CD8-positive, alpha-beta memory T cell (primary cell): Measurements from ENCODE around the gene SSBP3. TPM values are rescaled to one million over a fixed set of nuclear protein-coding genes. Genes with fewer than 3 reads are reported as not detected.

Experiments
- CTCF ChIA-PET: fragments of 350-600 bp; sonication (Branson Sonifier 250); formaldehyde crosslinking; loops from one replicate; lab custom pipeline; 2021; ENCODE audit warnings: antibody characterized with exemption; lab: Charles Lee
- POLR2A ChIA-PET: fragments of 350-600 bp; sonication (Branson Sonifier 250); formaldehyde crosslinking; loops from one replicate; lab custom pipeline; 2021; ENCODE audit warnings: antibody characterized with exemption; lab: Charles Lee
- DNase-seq, 5 donors: peaks; one replicate each; pipeline versions ENCODE4 v3.0.0 to v3.0.0-alpha.2; 2020 to 2022; ENCODE audit warnings: mixed read lengths in 1 of 5
- H3K27ac ChIP-seq: one replicate; pipeline ENCODE4 v1.7.0; 2013; ENCODE audit warnings: low read depth, mild to moderate bottlenecking, low read length, moderate library complexity
- H3K27me3 ChIP-seq: 2 replicates; pipeline ENCODE4 v1.7.0; 2013; ENCODE audit warnings: low read length, mild to moderate bottlenecking; ENCODE audit not compliant: insufficient read depth, poor library complexity, severe bottlenecking
- H3K36me3 ChIP-seq: 2 replicates; pipeline ENCODE4 v1.7.0; 2013; ENCODE audit warnings: mild to moderate bottlenecking, low read length, moderate library complexity; ENCODE audit not compliant: insufficient read depth
- H3K4me1 ChIP-seq: 2 replicates; pipeline ENCODE4 v1.7.0; 2013; ENCODE audit warnings: mild to moderate bottlenecking, low read length, moderate library complexity; ENCODE audit not compliant: insufficient read depth
- H3K4me3 ChIP-seq: 2 replicates; pipeline ENCODE4 v1.7.0; 2013; ENCODE audit warnings: mild to moderate bottlenecking, low read length
- H3K9me3 ChIP-seq: 2 replicates; pipeline ENCODE4 v1.7.0; 2013; ENCODE audit warnings: mild to moderate bottlenecking, low read length
- H3K27ac Mint-ChIP-seq, 8 donors: one replicate each; pipeline ENCODE4 v1.8.0; 2020 to 2021; ENCODE audit warnings: mixed read lengths in 8 of 8, mild to moderate bottlenecking in 6 of 8, inconsistent platforms in 3 of 8, moderate library complexity in 3 of 8
- H3K27me3 Mint-ChIP-seq, 2 donors: one replicate each; pipeline ENCODE4 v1.8.0; 2020 to 2021; ENCODE audit warnings: mixed read lengths in 2 of 2, mild to moderate bottlenecking in 1 of 2, moderate library complexity in 1 of 2
- H3K36me3 Mint-ChIP-seq, 3 donors: one replicate each; pipeline ENCODE4 v1.8.0; 2020 to 2021; ENCODE audit warnings: mixed read lengths in 3 of 3, inconsistent platforms in 1 of 3, mild to moderate bottlenecking in 1 of 3
- H3K4me1 Mint-ChIP-seq, 3 donors: one replicate each; pipeline ENCODE4 v1.8.0; 2020 to 2021; ENCODE audit warnings: mixed read lengths in 3 of 3, inconsistent platforms in 1 of 3, mild to moderate bottlenecking in 1 of 3
- H3K4me3 Mint-ChIP-seq, 7 donors: one replicate each; pipeline ENCODE4 v1.8.0; 2020 to 2021; ENCODE audit warnings: mixed read lengths in 7 of 7, mild to moderate bottlenecking in 6 of 7, moderate library complexity in 4 of 7, inconsistent platforms in 2 of 7
- H3K9me3 Mint-ChIP-seq, 5 donors: one replicate each; pipeline ENCODE4 v1.8.0; 2020 to 2022; ENCODE audit warnings: mixed read lengths in 5 of 5, mild to moderate bottlenecking in 3 of 5, moderate library complexity in 2 of 5, inconsistent platforms in 1 of 5
- polyA plus RNA-seq: library from polyadenylated mRNA; unstranded; fragments of 300-500 nt; fragmentation: Illumina TruSeq; gene quantifications from one replicate; pipeline ENCODE4 v1.2.3, GENCODE V29; 2021
- total RNA-seq, 2 experiments: library from RNA; stranded (reverse); gene quantifications; one replicate each; pipeline ENCODE4 v1.2.3, GENCODE V29; 2021

The SSBP3 gene
- total and polyA plus RNA-seq, 3 experiments from 2014 or later: 17.6 to 52.7 (median 41.6) TPM

DNA sequence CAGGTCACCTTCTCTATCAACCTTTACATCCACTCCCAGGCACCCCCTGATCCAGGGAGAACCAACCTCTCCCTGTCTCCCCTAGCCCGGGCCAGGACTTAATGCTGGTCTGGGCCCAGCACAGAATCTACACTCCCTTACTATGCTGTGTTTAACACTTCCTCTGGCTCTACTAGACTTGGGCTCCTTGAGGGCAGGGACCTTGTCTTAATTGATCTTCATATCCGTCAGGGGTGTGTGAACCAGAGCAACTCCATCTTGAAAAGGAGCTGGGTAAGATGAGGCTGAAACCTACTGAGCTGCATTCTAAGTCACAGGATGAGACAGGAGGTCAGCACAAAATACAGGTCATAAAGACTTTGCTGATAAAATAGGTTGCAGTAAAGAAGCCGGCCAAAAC lies 98.9 kb downstream of the SSBP3 start:
- Histone ChIP-seq H3K27ac (no peak overlapping the region), H3K27me3 (no peaks in the 10 kb centered on the region), H3K4me1 (peaks cover 84% of the 10 kb centered on the region), H3K4me3 (no peak overlapping the region), H3K9me3 (no peaks in the 10 kb centered on the region), H3K36me3 (no peaks in the 10 kb centered on the region)
- ChIA-PET POLR2A (no interaction called here), CTCF (no interaction called here)
- no peak for DNase-seq
- H3K9me3 Mint-ChIP-seq: no peaks in the 10 kb centered on the region
- H3K27ac Mint-ChIP-seq: peak overlapping the region in 1 of 8 donors; percentile 80
- H3K36me3 Mint-ChIP-seq: peaks cover 0 to 1% (median 0%) of the 10 kb centered on the region in 3 donors
- peaks cover 64 to 80% (median 79%) of the 10 kb centered on the region in 3 donors for H3K4me1 Mint-ChIP-seq
- H3K27me3 Mint-ChIP-seq: no peaks in the 10 kb centered on the region
- H3K4me3 Mint-ChIP-seq: no peak overlapping the region

- Histone ChIP-seq H3K4me3 (no peak overlapping the region), H3K9me3 (no peaks in the 10 kb centered on the region), H3K4me1 (peaks cover 78% of the 10 kb centered on the region), H3K36me3 (no peaks in the 10 kb centered on the region), H3K27ac (no peak overlapping the region), H3K27me3 (no peaks in the 10 kb centered on the region)
- ChIA-PET CTCF (no interaction called here), POLR2A (no interaction called here)
- Mint-ChIP-seq H3K27ac (peak overlapping the region in 3 of 8 donors; percentile 3 to 66 (median 51)), H3K4me1 (peaks cover 61 to 81% (median 79%) of the 10 kb centered on the region in 3 donors), H3K36me3 (peaks cover 0 to 1% (median 0%) of the 10 kb centered on the region in 3 donors), H3K9me3 (no peaks in the 10 kb centered on the region), H3K4me3 (no peak overlapping the region), H3K27me3 (peaks cover 0 to 1% of the 10 kb centered on the region in 2 donors)
- no peak for DNase-seq
Measured at GRCh38 chr1:54305906-54306514, 100.2 kb downstream of the SSBP3 start.

- no peaks in the 10 kb centered on the region for H3K27me3 ChIP-seq
- H3K36me3 Mint-ChIP-seq: peaks cover 0 to 1% (median 0%) of the 10 kb centered on the region in 3 donors
- no peaks in the 10 kb centered on the region for H3K9me3 ChIP-seq
- ChIA-PET POLR2A (no interaction called here), CTCF (no interaction called here)
- peak overlapping the region in 2 of 8 donors; percentile 64 to 86 for H3K27ac Mint-ChIP-seq
- H3K9me3 Mint-ChIP-seq: no peaks in the 10 kb centered on the region
- H3K4me3 ChIP-seq: no peak overlapping the region
- H3K4me3 Mint-ChIP-seq: no peak overlapping the region
- DNase-seq: no peak
- peaks cover 80% of the 10 kb centered on the region for H3K4me1 ChIP-seq
- no peaks in the 10 kb centered on the region for H3K36me3 ChIP-seq
- peaks cover 61 to 81% (median 79%) of the 10 kb centered on the region in 3 donors for H3K4me1 Mint-ChIP-seq
- no peak overlapping the region for H3K27ac ChIP-seq
- H3K27me3 Mint-ChIP-seq: peaks cover 0 to 1% of the 10 kb centered on the region in 2 donors
Measured at GRCh38 chr1:54304518-54304917, 101.7 kb downstream of the SSBP3 start.

DNA sequence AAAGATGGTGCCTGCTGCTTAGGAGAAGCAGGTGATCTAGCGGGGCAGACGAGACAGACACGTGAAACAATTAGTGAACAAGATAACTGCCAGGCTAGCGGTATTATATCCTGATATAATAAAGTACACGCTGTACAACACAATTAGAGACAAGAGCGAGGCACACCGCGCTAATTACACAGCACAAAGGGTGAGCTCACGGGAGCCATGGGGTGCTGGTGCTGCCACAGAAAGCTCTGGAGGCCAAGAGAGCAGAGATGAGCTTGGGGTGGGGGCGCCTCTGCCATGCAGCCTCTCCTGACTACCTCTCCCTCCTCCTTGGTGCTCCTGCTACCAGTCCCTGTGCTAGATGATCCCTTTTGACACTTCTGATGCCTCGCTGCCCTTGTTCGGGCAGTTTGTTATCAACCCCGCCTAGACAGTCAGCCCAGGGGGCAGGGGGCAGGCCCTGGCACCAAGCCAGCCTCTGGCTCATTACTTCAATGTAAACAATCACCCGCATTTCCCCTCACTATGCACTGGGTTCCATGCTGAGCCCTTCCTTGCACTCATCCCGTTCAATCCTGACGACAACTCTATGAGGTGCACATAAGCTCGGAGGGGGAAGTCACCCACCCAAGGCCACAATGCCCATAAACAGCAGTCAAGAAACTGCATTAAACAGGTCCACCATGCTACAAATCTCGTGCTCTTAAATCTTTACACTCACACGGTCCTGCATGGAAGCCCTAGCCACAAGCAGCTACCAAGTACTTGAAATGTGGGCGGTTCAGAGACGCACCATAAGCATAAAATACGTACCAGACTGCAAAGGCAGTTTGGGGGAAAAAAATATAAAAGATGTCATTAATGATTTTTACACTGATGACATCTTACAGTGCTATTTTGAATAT lies 103.0 kb downstream of the SSBP3 start:
- Histone ChIP-seq H3K36me3 (no peaks in the 10 kb centered on the region), H3K27me3 (no peaks in the 10 kb centered on the region), H3K4me3 (no peak overlapping the region), H3K9me3 (no peaks in the 10 kb centered on the region), H3K4me1 (peaks cover 84% of the 10 kb centered on the region), H3K27ac (no peak overlapping the region)
- Mint-ChIP-seq H3K27me3 (peaks cover 0 to 1% of the 10 kb centered on the region in 2 donors), H3K4me1 (peaks cover 67 to 84% (median 83%) of the 10 kb centered on the region in 3 donors), H3K27ac (peak overlapping the region in 2 of 8 donors; percentile 56 to 77), H3K4me3 (peak overlapping the region in 1 of 7 donors; percentile 43), H3K36me3 (no peaks in the 10 kb centered on the region), H3K9me3 (no peaks in the 10 kb centered on the region)
- POLR2A ChIA-PET: no interaction called here
- CTCF ChIA-PET: no interaction called here
- no peak for DNase-seq

DNA sequence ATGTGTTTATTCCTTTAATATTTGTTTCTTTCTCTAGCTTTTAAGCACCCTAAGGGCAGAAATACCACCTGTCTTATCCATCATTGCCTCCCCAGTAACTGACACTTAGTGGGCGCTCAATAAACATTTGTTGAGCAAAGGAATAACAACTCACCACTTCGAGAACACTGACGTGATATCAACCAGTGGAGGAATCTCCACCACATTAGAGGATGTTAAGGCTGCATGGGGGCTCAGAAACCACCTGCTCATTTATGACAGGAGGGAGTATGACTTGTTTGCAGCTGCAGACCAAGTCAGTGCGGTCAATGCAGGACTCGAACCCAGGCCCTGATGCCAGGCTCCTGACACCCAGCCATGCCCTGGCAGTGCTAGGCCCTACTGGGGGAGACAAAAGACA lies 103.6 kb downstream of the SSBP3 start:
- Histone ChIP-seq H3K4me3 (no peak overlapping the region), H3K27ac (no peak overlapping the region), H3K4me1 (peaks cover 90% of the 10 kb centered on the region), H3K36me3 (no peaks in the 10 kb centered on the region), H3K27me3 (no peaks in the 10 kb centered on the region), H3K9me3 (no peaks in the 10 kb centered on the region)
- no peaks in the 10 kb centered on the region for H3K36me3 Mint-ChIP-seq
- no peaks in the 10 kb centered on the region for H3K9me3 Mint-ChIP-seq
- H3K4me1 Mint-ChIP-seq: peaks cover 69 to 89% (median 81%) of the 10 kb centered on the region in 3 donors
- H3K27ac Mint-ChIP-seq: peak overlapping the region in 3 of 8 donors; percentile 4 to 77 (median 56)
- H3K27me3 Mint-ChIP-seq: peaks cover 0 to 1% of the 10 kb centered on the region in 2 donors
- POLR2A ChIA-PET: no interaction called here
- DNase-seq: no peak
- H3K4me3 Mint-ChIP-seq: no peak overlapping the region
- CTCF ChIA-PET: no interaction called here

DNA sequence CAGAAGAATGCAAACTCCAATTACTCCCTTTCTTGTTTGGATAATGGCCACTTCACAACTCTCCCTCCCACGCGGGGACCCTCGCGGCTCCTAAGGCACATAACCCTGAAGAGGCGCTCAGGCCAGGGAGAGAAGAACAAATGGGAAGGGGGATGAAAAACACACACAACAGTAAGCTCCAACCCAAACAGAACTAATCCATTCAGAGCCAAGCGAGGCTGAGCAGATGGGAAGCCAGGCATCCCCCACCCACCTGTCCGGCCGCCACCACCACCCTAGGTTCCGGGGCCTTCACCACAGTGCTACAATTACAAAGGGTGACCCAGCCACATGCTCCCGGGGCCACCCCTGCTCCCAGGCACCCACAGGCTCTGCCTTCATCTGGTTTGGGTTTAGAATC lies 104.7 kb downstream of the SSBP3 start:
- CTCF ChIA-PET: no interaction called here
- no peaks in the 10 kb centered on the region for H3K9me3 Mint-ChIP-seq
- peak overlapping the region in 1 of 7 donors; percentile 9 for H3K4me3 Mint-ChIP-seq
- H3K27ac Mint-ChIP-seq: peak overlapping the region in 4 of 8 donors; percentile 17 to 75 (median 40)
- H3K36me3 ChIP-seq: no peaks in the 10 kb centered on the region
- no peaks in the 10 kb centered on the region for H3K36me3 Mint-ChIP-seq
- no peaks in the 10 kb centered on the region for H3K9me3 ChIP-seq
- H3K4me1 ChIP-seq: peaks cover 81% of the 10 kb centered on the region
- POLR2A ChIA-PET: no interaction called here
- no peaks in the 10 kb centered on the region for H3K27me3 ChIP-seq
- no peak overlapping the region for H3K27ac ChIP-seq
- H3K27me3 Mint-ChIP-seq: peaks cover 0 to 1% of the 10 kb centered on the region in 2 donors
- H3K4me1 Mint-ChIP-seq: peaks cover 70 to 89% (median 81%) of the 10 kb centered on the region in 3 donors
- H3K4me3 ChIP-seq: no peak overlapping the region
- DNase-seq: no peak

DNA sequence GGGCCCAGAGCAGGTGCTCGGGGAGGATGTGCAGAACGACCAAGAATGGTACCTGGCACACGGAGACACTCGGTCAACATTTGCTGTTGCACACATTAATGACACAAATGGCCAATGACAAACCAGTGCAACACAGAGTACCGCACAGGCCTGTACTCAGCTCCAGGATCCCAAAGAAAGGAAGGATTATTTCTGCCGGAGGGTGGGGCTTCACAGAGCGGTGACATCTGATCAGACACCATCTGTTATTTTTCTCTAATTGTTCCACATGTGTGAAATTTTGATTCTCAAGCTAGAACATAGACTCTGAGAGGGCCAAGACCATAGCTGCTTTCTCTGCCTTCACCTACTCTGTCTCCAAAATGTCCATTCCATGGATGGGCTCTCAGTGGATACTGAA lies 105.8 kb downstream of the SSBP3 start:
- Mint-ChIP-seq H3K4me1 (peaks cover 74 to 94% (median 85%) of the 10 kb centered on the region in 3 donors), H3K36me3 (no peaks in the 10 kb centered on the region), H3K27ac (peak overlapping the region in 1 of 8 donors; percentile 12), H3K4me3 (no peak overlapping the region), H3K27me3 (peaks cover 0 to 1% of the 10 kb centered on the region in 2 donors), H3K9me3 (no peaks in the 10 kb centered on the region)
- Histone ChIP-seq H3K4me3 (no peak overlapping the region), H3K36me3 (no peaks in the 10 kb centered on the region), H3K9me3 (no peaks in the 10 kb centered on the region), H3K27me3 (no peaks in the 10 kb centered on the region), H3K4me1 (peaks cover 77% of the 10 kb centered on the region), H3K27ac (no peak overlapping the region)
- ChIA-PET CTCF (no interaction called here), POLR2A (no interaction called here)
- no peak for DNase-seq

DNA sequence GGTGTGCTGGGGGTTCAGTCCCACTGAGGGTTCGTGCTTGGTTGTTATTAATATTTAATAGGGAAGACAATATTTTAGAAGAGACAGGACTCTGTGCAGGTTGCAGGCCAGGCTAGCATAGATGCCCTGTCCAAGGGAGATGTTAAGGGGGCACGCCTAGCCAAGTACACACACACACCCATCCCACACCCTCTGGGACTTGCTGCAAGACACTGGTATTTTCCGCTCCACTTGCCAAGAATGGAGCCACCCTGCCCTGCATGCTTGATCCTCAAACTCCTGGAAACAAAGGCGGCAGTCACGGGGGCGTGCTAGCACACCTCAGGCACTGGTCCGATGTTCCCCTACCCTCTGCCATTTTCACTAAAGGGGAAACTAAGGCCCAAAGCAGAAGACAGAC lies 107.2 kb downstream of the SSBP3 start:
- H3K36me3 ChIP-seq: no peaks in the 10 kb centered on the region
- no peaks in the 10 kb centered on the region for H3K9me3 ChIP-seq
- H3K27ac ChIP-seq: no peak overlapping the region
- ChIA-PET POLR2A (no interaction called here), CTCF (no interaction called here)
- H3K36me3 Mint-ChIP-seq: no peaks in the 10 kb centered on the region
- H3K4me3 Mint-ChIP-seq: peak overlapping the region in 1 of 7 donors; percentile 63
- H3K27me3 ChIP-seq: no peaks in the 10 kb centered on the region
- peaks cover 81 to 94% (median 87%) of the 10 kb centered on the region in 3 donors for H3K4me1 Mint-ChIP-seq
- H3K4me1 ChIP-seq: peaks cover 77% of the 10 kb centered on the region
- no peaks in the 10 kb centered on the region for H3K9me3 Mint-ChIP-seq
- DNase-seq: no peak
- H3K27me3 Mint-ChIP-seq: peaks cover 0 to 1% of the 10 kb centered on the region in 2 donors
- no peak overlapping the region for H3K4me3 ChIP-seq
- H3K27ac Mint-ChIP-seq: peak overlapping the region in 4 of 8 donors; percentile 9 to 87 (median 36)
